Mucosa of descending colon (tissue), 3 donors: ENCODE data around the gene C17orf75. TPM values are rescaled to one million over a fixed set of nuclear protein-coding genes. Genes with fewer than 3 reads are reported as not detected.

Experiments
- ATAC-seq: fragments of 200-7000 bp; cut with Tn5 transposase; one replicate; pipeline ENCODE4 v1.9.1; 2020; ENCODE audit warnings: mild to moderate bottlenecking, moderate library complexity
- DNase-seq, 3 donors: peaks; one replicate each; pipeline ENCODE4 v3.0.0-alpha.2; 2020
- H3K36me3 ChIP-seq: fragments of 200-600 bp; one replicate; pipeline ENCODE4 v1.8.0; 2021; ENCODE audit warnings: low read depth, mild to moderate bottlenecking
- H3K4me1 ChIP-seq: fragments of 200-600 bp; one replicate; pipeline ENCODE4 v1.8.0; 2021; ENCODE audit warnings: low read depth, mild to moderate bottlenecking
- H3K4me3 ChIP-seq: fragments of 200-600 bp; one replicate; pipeline ENCODE4 v1.8.0; 2021; ENCODE audit warnings: mild to moderate bottlenecking
- H3K9me3 ChIP-seq: fragments of 200-600 bp; one replicate; pipeline ENCODE4 v1.8.0; 2021; ENCODE audit warnings: mild to moderate bottlenecking
- intact Hi-C, 2 donors: fragments of 100-400 bp; cut with DNase I in 1 of 2; cut with micrococcal nuclease in 1 of 2; formaldehyde crosslinking; loops; one replicate each; pipeline versions ENCODE4 v1.11.0 to v1.11.1; 2022; cut with DNase I, micrococcal nuclease
- microRNA-seq: library from miRNA; unstranded; fragments of <30 nt; microRNA quantifications from one replicate; pipeline ENCODE4, GENCODE V29; 2019
- total RNA-seq, 3 donors: library from RNA; stranded (reverse); fragmentation: NEBNext Ultra II Directional in 2 of 3; extraction: Animal tissue kit (Norgen Biotek cat#: 25700) in 2 of 3; gene quantifications; one replicate each; pipeline versions ENCODE4 v1.2.1 to v1.2.4, GENCODE V29; 2021 to 2023
- TF ChIP-seq, protein P1 (sequence below): fragments of 200-600 bp; IDR thresholded peaks from one replicate; pipeline ENCODE4 v1.8.0; 2022; ENCODE audit warnings: antibody characterized with exemption, mild to moderate bottlenecking
- donor health status: DM: no; HTN: no; CAD: no; lungs with moderate emphysema.
- donor health status: DM: no; HTN: no; CAD: no.
- donor health status: DM: no; HTN: yes; CAD: no.

Gene C17orf75
- total RNA-seq, 3 donors from 2014 or later, result 10.3 to 14.8 (median 12.9) TPM

DNA sequence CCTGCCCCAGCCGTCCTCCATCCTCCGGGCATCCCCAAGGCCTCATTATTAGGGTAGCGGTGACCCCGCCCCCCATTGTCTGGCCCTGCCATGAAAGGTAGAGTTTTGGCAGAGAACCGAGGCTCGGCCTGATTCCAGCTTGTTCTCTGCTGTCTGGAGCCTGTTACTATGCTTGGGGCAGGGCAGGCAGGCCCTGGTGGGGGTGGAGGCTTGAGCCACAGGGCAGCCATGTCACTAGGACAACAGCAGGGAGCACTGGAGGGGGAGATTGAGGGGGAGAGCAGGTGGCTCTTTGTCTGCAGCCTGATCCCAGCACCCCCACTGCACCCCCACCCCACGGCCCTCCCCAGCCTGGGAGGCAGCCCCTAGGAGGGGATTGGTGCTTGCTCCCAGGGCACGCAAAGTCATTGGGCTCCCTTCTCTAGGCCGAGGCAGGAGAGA lies 60.9 kb downstream of the C17orf75 start:
- Histone ChIP-seq H3K36me3 (no peaks in the 10 kb centered on the region), H3K4me3 (no peak overlapping the region), H3K4me1 (no peaks in the 10 kb centered on the region), H3K9me3 (no peaks in the 10 kb centered on the region)
- TF ChIP-seq, protein P1, sequence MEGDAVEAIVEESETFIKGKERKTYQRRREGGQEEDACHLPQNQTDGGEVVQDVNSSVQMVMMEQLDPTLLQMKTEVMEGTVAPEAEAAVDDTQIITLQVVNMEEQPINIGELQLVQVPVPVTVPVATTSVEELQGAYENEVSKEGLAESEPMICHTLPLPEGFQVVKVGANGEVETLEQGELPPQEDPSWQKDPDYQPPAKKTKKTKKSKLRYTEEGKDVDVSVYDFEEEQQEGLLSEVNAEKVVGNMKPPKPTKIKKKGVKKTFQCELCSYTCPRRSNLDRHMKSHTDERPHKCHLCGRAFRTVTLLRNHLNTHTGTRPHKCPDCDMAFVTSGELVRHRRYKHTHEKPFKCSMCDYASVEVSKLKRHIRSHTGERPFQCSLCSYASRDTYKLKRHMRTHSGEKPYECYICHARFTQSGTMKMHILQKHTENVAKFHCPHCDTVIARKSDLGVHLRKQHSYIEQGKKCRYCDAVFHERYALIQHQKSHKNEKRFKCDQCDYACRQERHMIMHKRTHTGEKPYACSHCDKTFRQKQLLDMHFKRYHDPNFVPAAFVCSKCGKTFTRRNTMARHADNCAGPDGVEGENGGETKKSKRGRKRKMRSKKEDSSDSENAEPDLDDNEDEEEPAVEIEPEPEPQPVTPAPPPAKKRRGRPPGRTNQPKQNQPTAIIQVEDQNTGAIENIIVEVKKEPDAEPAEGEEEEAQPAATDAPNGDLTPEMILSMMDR, result no peak
- DNase-seq (no peak), ATAC-seq (no peak)
- intact Hi-C loops, result no loop called here

DNA sequence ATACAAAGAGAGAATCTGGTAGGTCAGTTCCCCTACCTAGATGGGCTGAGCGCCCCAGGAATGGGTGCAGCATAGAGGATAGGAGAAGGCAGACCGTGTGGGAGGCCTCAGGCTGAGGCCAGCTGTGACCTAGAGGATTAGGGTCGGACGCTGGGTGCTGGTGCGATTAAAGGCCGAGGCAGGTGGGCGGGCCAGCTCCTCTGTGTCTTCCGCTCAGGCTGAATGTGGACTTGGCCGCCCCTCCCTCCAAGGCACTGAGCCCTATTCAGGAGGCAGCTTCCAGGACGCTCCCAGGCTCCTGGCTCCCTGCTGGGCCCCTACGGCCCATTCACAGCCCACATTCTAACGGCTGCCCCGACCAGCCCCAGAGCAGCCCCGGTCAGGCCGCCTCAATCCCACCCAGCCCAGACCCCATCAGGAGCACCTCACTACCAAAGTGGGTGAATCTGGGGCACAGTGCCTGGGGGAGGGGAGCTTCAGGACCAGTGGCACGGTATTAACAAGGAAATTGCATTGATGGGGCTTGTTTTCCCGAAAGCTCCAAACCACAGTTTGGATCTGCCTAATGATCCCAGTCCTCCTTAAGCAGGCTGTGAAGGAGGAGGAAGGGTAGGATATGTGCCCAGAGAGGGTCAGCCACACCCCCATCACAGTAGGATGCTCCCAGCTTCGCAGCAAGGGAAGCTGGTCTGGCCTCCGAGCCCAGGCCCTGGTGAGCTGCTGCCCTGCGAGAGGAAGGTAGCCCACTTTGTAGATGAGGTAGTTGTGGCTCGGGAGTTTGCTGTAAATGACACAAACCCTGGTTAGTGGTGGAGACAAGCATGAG lies 61.9 kb downstream of the C17orf75 start:
- Histone ChIP-seq H3K9me3 (no peaks in the 10 kb centered on the region), H3K4me3 (no peak overlapping the region), H3K36me3 (no peaks in the 10 kb centered on the region), H3K4me1 (no peaks in the 10 kb centered on the region)
- DNase-seq, result no peak
- ATAC-seq, result no peak
- intact Hi-C loops, result no loop called here
- TF ChIP-seq, protein P1, result no peak

DNA sequence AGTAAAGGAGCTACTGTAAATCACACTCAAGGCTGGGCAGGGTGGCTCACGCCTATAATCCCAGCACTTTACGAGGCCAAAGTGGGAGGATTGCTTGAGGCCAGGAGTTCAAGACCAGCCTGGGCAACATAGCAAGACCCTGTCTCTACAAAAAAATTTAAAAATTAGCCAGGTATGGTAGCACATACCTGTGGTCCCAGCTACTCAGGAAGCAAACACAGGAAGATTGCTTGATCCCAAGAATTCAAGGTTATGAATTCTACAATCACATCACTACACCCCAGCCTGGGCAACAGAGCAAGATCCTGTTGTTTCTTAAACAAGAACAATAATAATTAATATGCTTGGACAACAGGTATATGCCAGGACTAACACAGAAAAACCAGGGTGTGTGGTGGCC lies 63.2 kb downstream of the C17orf75 start:
- TF ChIP-seq, protein P1, result no peak
- intact Hi-C loops, result no loop called here
- ATAC-seq (no peak), DNase-seq (no peak)
- Histone ChIP-seq H3K9me3 (no peaks in the 10 kb centered on the region), H3K36me3 (no peaks in the 10 kb centered on the region), H3K4me1 (no peaks in the 10 kb centered on the region), H3K4me3 (no peak overlapping the region)

Small RNAs within 50 kb of the gene (microRNA-seq; reads per million reads assigned to microRNA genes)
- 1.4 reads per million for gene MIR632

Other genes with a start within 250 kb of the C17orf75 start
- 10 to 100 TPM; 21.2 to 48.6 (median 21.4) TPM for gene RHOT1, start 199.7 kb downstream of the C17orf75 start, total RNA-seq
- 1 to 10 TPM in 2 of 3 donors, under 1 TPM in 1; 0.52 to 2.3 (median 1.3) TPM for gene RHBDL3, start 76.3 kb downstream of the C17orf75 start, total RNA-seq
- 100 to 1,000 TPM; 141 to 168 (median 161) TPM for gene ZNF207, start 8.0 kb upstream of the C17orf75 start, total RNA-seq
- 10 to 100 TPM; 81.5 to 99.2 (median 85.8) TPM for gene PSMD11, start 102.3 kb upstream of the C17orf75 start, total RNA-seq
- gene CDK5R1, start 144.8 kb upstream of the C17orf75 start, total RNA-seq, result 1 to 10 TPM in 2 of 3 donors, under 1 TPM in 1; 0.72 to 2.1 (median 1.3) TPM